HL-60 (cell line): Measurements from ENCODE around the gene MCF2L2.
A peak's percentile ranks its signal among the peaks of the same experiment; 100 is the strongest.

Experiments
- DNase-seq, 2 experiments: peaks; one replicate each; pipeline ENCODE4 v3.0.0-alpha.2; 2010 to 2020; ENCODE audit warnings: low read depth in 1 of 2, low spot score in 1 of 2
- H3K27ac ChIP-seq: fragments of 250-450 bp; sonication (Bioruptor Pico); replicated peaks from 2 replicates; pipeline ENCODE4 v1.5.1; 2020; ENCODE audit warnings: mild to moderate bottlenecking, moderate library complexity
- H3K27me3 ChIP-seq: fragments of 250-450 bp; sonication (Bioruptor Pico); 2 replicates; pipeline ENCODE4 v1.5.1; 2021; ENCODE audit warnings: mild to moderate bottlenecking, moderate library complexity; ENCODE audit not compliant: insufficient read depth, poor library complexity, severe bottlenecking
- H3K4me3 ChIP-seq: replicated peaks from 2 replicates; pipeline ENCODE4 v1.5.1; 2011; ENCODE audit warnings: mild to moderate bottlenecking, control low read depth, low read length; ENCODE audit not compliant: insufficient read depth
- GABPA ChIP-seq: IDR thresholded peaks from 2 replicates; pipeline ENCODE4 v1.6.1; 2012; ENCODE audit warnings: low read depth
- POLR2AphosphoS5 ChIP-seq: IDR thresholded peaks from 2 replicates; pipeline ENCODE4 v1.6.1; 2012; ENCODE audit warnings: low read depth
- SPI1 ChIP-seq: IDR thresholded peaks from 2 replicates; pipeline ENCODE4 v1.6.1; 2012; ENCODE audit warnings: low read depth, mild to moderate bottlenecking, borderline replicate concordance
- TF ChIP-seq, protein P1 (sequence below): IDR thresholded peaks from one replicate; pipeline ENCODE4 v1.5.1; 2011; ENCODE audit warnings: low read length, control low read depth, inconsistent platforms; ENCODE audit not compliant: insufficient read depth
- TF ChIP-seq, protein P2 (sequence below): IDR thresholded peaks from 2 replicates; pipeline ENCODE4 v1.6.1; 2012; ENCODE audit warnings: low read depth; ENCODE audit not compliant: insufficient replicate concordance

Gene MCF2L2

GRCh38 chr3:183378545-183378944 is 49.9 kb downstream of the MCF2L2 start:
- TF ChIP-seq SPI1 (no peak), POLR2AphosphoS5 (no peak), GABPA (no peak)
- TF ChIP-seq, protein P1, sequence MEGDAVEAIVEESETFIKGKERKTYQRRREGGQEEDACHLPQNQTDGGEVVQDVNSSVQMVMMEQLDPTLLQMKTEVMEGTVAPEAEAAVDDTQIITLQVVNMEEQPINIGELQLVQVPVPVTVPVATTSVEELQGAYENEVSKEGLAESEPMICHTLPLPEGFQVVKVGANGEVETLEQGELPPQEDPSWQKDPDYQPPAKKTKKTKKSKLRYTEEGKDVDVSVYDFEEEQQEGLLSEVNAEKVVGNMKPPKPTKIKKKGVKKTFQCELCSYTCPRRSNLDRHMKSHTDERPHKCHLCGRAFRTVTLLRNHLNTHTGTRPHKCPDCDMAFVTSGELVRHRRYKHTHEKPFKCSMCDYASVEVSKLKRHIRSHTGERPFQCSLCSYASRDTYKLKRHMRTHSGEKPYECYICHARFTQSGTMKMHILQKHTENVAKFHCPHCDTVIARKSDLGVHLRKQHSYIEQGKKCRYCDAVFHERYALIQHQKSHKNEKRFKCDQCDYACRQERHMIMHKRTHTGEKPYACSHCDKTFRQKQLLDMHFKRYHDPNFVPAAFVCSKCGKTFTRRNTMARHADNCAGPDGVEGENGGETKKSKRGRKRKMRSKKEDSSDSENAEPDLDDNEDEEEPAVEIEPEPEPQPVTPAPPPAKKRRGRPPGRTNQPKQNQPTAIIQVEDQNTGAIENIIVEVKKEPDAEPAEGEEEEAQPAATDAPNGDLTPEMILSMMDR: no peak
- TF ChIP-seq, protein P2, sequence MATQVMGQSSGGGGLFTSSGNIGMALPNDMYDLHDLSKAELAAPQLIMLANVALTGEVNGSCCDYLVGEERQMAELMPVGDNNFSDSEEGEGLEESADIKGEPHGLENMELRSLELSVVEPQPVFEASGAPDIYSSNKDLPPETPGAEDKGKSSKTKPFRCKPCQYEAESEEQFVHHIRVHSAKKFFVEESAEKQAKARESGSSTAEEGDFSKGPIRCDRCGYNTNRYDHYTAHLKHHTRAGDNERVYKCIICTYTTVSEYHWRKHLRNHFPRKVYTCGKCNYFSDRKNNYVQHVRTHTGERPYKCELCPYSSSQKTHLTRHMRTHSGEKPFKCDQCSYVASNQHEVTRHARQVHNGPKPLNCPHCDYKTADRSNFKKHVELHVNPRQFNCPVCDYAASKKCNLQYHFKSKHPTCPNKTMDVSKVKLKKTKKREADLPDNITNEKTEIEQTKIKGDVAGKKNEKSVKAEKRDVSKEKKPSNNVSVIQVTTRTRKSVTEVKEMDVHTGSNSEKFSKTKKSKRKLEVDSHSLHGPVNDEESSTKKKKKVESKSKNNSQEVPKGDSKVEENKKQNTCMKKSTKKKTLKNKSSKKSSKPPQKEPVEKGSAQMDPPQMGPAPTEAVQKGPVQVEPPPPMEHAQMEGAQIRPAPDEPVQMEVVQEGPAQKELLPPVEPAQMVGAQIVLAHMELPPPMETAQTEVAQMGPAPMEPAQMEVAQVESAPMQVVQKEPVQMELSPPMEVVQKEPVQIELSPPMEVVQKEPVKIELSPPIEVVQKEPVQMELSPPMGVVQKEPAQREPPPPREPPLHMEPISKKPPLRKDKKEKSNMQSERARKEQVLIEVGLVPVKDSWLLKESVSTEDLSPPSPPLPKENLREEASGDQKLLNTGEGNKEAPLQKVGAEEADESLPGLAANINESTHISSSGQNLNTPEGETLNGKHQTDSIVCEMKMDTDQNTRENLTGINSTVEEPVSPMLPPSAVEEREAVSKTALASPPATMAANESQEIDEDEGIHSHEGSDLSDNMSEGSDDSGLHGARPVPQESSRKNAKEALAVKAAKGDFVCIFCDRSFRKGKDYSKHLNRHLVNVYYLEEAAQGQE: no peak
- no peak for DNase-seq
- Histone ChIP-seq H3K4me3 (no peak overlapping the region), H3K27ac (no peak overlapping the region), H3K27me3 (no peaks in the 10 kb centered on the region)

DNA sequence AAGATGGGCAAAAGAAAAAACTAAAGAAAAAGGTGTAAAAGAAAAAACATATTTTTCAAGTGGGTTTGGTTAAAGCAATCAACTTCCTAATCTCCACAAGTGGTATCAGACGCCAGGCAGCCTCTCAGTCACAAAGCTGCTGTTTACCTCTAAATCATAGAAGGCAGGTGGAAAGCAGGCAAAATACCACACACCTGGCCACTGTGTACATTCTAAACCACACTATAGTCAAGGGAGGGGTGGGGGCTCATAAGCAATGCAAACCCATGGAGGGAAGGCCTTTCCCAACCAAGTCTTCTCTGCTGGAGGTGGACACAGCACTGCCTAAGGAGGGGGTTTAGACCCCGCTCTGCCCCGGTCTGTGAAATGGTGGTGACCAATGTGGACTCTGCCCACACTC is 50.4 kb downstream of the MCF2L2 start:
- TF ChIP-seq, protein P2: no peak
- TF ChIP-seq GABPA: no peak
- TF ChIP-seq SPI1: no peak
- no peak for TF ChIP-seq POLR2AphosphoS5
- TF ChIP-seq, protein P1: no peak
- Histone ChIP-seq H3K4me3 (no peak overlapping the region), H3K27ac (no peak overlapping the region), H3K27me3 (no peaks in the 10 kb centered on the region)
- no peak for DNase-seq

GRCh38 chr3:183377307-183377959 is 51.0 kb downstream of the MCF2L2 start:
- H3K4me3 ChIP-seq: no peak overlapping the region
- H3K27me3 ChIP-seq: no peaks in the 10 kb centered on the region
- TF ChIP-seq, protein P1: no peak
- TF ChIP-seq GABPA (no peak), POLR2AphosphoS5 (no peak), SPI1 (peak; percentile 22; the same call in 1 of the 2 replicates)
- TF ChIP-seq, protein P2: no peak
- H3K27ac ChIP-seq: no peak overlapping the region
- DNase-seq: no peak
